OCI-LY1 (cell line): ENCODE results near the gene PLCE1.

Experiments
- EZH2 ChIP-seq: fragments of 200-600 bp; sonication (generic), shearing (Covaris generic); IDR thresholded peaks from 2 replicates; pipeline ENCODE4 v1.8.0; 2017; ENCODE audit warnings: borderline replicate concordance, mixed run types, mild to moderate bottlenecking, antibody characterized with exemption, low read length, moderate library complexity, mixed read lengths
- TF ChIP-seq, protein P1 (sequence below): fragments of 200-600 bp; sonication (generic), shearing (Covaris generic); IDR thresholded peaks from 2 replicates; pipeline ENCODE4 v1.5.1; 2017; ENCODE audit warnings: mild to moderate bottlenecking, antibody characterized with exemption, low read length, moderate library complexity, mixed read lengths

DNA sequence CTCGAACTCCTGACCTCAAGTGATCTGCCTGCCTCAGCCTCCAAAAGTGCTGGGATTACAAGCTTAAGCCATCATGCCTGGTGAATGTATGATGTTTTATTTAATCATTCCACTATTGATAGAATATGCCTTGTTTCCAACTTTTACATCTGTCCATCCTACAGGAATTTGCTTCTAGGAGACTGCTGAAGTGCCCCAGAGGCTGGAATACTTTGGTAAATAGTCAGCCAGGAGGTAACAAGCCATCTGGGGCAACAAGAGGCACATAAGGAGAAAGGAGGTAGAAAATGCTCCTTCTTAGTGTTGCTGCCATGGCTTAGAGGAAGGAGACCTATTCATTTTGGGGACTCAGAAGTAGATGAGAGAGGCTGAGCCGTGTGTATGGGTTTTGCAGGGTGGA, 14.8 kb downstream of the PLCE1 start:
- TF ChIP-seq, protein P1, sequence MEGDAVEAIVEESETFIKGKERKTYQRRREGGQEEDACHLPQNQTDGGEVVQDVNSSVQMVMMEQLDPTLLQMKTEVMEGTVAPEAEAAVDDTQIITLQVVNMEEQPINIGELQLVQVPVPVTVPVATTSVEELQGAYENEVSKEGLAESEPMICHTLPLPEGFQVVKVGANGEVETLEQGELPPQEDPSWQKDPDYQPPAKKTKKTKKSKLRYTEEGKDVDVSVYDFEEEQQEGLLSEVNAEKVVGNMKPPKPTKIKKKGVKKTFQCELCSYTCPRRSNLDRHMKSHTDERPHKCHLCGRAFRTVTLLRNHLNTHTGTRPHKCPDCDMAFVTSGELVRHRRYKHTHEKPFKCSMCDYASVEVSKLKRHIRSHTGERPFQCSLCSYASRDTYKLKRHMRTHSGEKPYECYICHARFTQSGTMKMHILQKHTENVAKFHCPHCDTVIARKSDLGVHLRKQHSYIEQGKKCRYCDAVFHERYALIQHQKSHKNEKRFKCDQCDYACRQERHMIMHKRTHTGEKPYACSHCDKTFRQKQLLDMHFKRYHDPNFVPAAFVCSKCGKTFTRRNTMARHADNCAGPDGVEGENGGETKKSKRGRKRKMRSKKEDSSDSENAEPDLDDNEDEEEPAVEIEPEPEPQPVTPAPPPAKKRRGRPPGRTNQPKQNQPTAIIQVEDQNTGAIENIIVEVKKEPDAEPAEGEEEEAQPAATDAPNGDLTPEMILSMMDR, result no peak
- no peak for TF ChIP-seq EZH2
